ENCODE results near the gene NDUFV1.

GRCh38 chr11:67626970-67627369 lies 20.2 kb downstream of the NDUFV1 start:
- TF ChIP-seq CTCF (IDR thresholded peaks at IDR 0.05; ENCODE audit: low read depth, low read length, poor library complexity, severe bottlenecking) (no peak), EZH2phosphoT487 (IDR thresholded peaks at IDR 0.05; ENCODE audit: borderline replicate concordance, low read length) (no peak)
